Liver (tissue), 9 donors: ENCODE results near the gene SP4. TPM values are rescaled to one million over a fixed set of nuclear protein-coding genes. Genes with fewer than 3 reads are reported as not detected.

ENCODE experiments used
- DNase-seq: peaks from one replicate; pipeline ENCODE4 v3.0.0-alpha.2; 2017; ENCODE audit warnings: low spot score
- H3K27ac ChIP-seq, 2 donors: one replicate each; pipeline ENCODE4 v1.7.0; 2013; ENCODE audit warnings: inconsistent platforms in 2 of 2, low read length in 2 of 2, control low read depth in 1 of 2, low read depth in 1 of 2, mild to moderate bottlenecking in 1 of 2
- H3K27me3 ChIP-seq, 4 donors: one replicate each; pipeline versions ENCODE4 v1.6.1 to v1.7.0; 2013; ENCODE audit warnings: low read length in 3 of 4, inconsistent platforms in 1 of 4, mild to moderate bottlenecking in 1 of 4, moderate library complexity in 1 of 4; ENCODE audit not compliant: control insufficient read depth in 4 of 4, insufficient read depth in 4 of 4
- H3K36me3 ChIP-seq, 4 donors: one replicate each; pipeline versions ENCODE4 v1.6.1 to v1.7.0; 2013; ENCODE audit warnings: low read length in 3 of 4, mild to moderate bottlenecking in 3 of 4, low read depth in 1 of 4, moderate library complexity in 1 of 4; ENCODE audit not compliant: control insufficient read depth in 4 of 4, insufficient read depth in 3 of 4
- H3K4me1 ChIP-seq, 4 donors: one replicate each; pipeline versions ENCODE4 v1.6.1 to v1.7.0; 2013; ENCODE audit warnings: low read length in 3 of 4, mild to moderate bottlenecking in 3 of 4, moderate library complexity in 1 of 4; ENCODE audit not compliant: control insufficient read depth in 4 of 4, insufficient read depth in 4 of 4
- H3K4me3 ChIP-seq, 3 donors: one replicate each; pipeline versions ENCODE4 v1.6.1 to v1.7.0; 2013; ENCODE audit warnings: low read length in 3 of 3, control low read depth in 1 of 3, low read depth in 1 of 3, mild to moderate bottlenecking in 1 of 3
- H3K9ac ChIP-seq, 2 donors: one replicate each; pipeline ENCODE4 v1.7.0; 2013; ENCODE audit warnings: low read length in 2 of 2, mild to moderate bottlenecking in 2 of 2, moderate library complexity in 2 of 2, control low read depth in 1 of 2, low read depth in 1 of 2
- H3K9me3 ChIP-seq, 4 donors: one replicate each; pipeline versions ENCODE4 v1.6.1 to v1.7.0; 2013; ENCODE audit warnings: low read length in 3 of 4; ENCODE audit not compliant: control insufficient read depth in 4 of 4
- ATF3 ChIP-seq: IDR thresholded peaks from 2 replicates; pipeline ENCODE4 v1.6.1; 2016; ENCODE audit warnings: antibody characterized with exemption
- EGR1 ChIP-seq, 2 donors: IDR thresholded peaks; 2 replicates each; pipeline ENCODE4 v1.6.1; 2016 to 2018; ENCODE audit warnings: antibody characterized with exemption in 2 of 2, low read depth in 2 of 2
- FOXA1 ChIP-seq: IDR thresholded peaks from 2 replicates; pipeline ENCODE4 v1.6.1; 2016; ENCODE audit warnings: antibody characterized with exemption
- FOXA2 ChIP-seq: IDR thresholded peaks from 2 replicates; pipeline ENCODE4 v1.6.1; 2016; ENCODE audit warnings: antibody characterized with exemption
- HNF4A ChIP-seq, 2 donors: conservative IDR thresholded peaks; 2 replicates each; pipeline ENCODE4 v1.6.1; 2016; ENCODE audit warnings: antibody characterized with exemption in 2 of 2, mild to moderate bottlenecking in 2 of 2
- HNF4G ChIP-seq: IDR thresholded peaks from 2 replicates; pipeline ENCODE4 v1.6.1; 2016; ENCODE audit warnings: antibody characterized with exemption
- JUND ChIP-seq, 2 donors: IDR thresholded peaks; 2 replicates each; pipeline ENCODE4 v1.6.1; 2016; ENCODE audit warnings: antibody characterized with exemption in 2 of 2
- MAX ChIP-seq: IDR thresholded peaks from 2 replicates; pipeline ENCODE4 v1.6.1; 2016; ENCODE audit warnings: antibody characterized with exemption
- NR2F2 ChIP-seq: IDR thresholded peaks from 2 replicates; pipeline ENCODE4 v1.6.1; 2016; ENCODE audit warnings: antibody characterized with exemption
- RAD21 ChIP-seq, 2 donors: IDR thresholded peaks; 2 replicates each; pipeline ENCODE4 v1.6.1; 2016; ENCODE audit warnings: antibody characterized with exemption in 2 of 2, mild to moderate bottlenecking in 2 of 2
- REST ChIP-seq: IDR thresholded peaks from 2 replicates; pipeline ENCODE4 v1.6.1; 2016; ENCODE audit warnings: antibody characterized with exemption, mild to moderate bottlenecking
- RXRA ChIP-seq, 2 donors: IDR thresholded peaks; 2 replicates each; pipeline ENCODE4 v1.6.1; 2017 to 2018; ENCODE audit warnings: antibody characterized with exemption in 2 of 2, mild to moderate bottlenecking in 1 of 2
- SP1 ChIP-seq: IDR thresholded peaks from 2 replicates; pipeline ENCODE4 v1.6.1; 2018; ENCODE audit warnings: antibody characterized with exemption, mild to moderate bottlenecking
- TAF1 ChIP-seq: conservative IDR thresholded peaks from 2 replicates; pipeline ENCODE4 v1.6.1; 2016; ENCODE audit warnings: antibody characterized with exemption, mild to moderate bottlenecking
- YY1 ChIP-seq: IDR thresholded peaks from 2 replicates; pipeline ENCODE4 v1.6.1; 2016; ENCODE audit warnings: antibody characterized with exemption, mild to moderate bottlenecking
- WGBS: extraction: QIAGEN DNeasy Blood & Tissue Kit; methylation state at CpG from one replicate; pipeline ENCODE4 v1.1.7; 2013; 5-methylcytosine and 5-hydroxymethylcytosine counted together
- polyA plus RNA-seq, 2 donors: library from polyadenylated mRNA; stranded (reverse) in 1 of 2; unstranded in 1 of 2; fragments of 200-250 nt in 1 of 2; fragments of >200 nt in 1 of 2; fragmentation: Nextera tagmentation in 1 of 2; extraction: Ambion mirVana in 1 of 2; gene quantifications; one replicate each; pipeline versions ENCODE4 v1.2.1 to v1.2.3, GENCODE V29; 2013 to 2015
- total RNA-seq, 2 donors: library from RNA; depleted of rRNA; stranded (reverse); fragments of >200 nt; gene quantifications; one replicate each; pipeline ENCODE4 v1.2.3, GENCODE V29; 2014
- donor health status: healthy.
- donor health status: healthy.
- donor health status: healthy.
- donor health status: healthy.
- donor health status: healthy.

Gene SP4
- total and polyA plus RNA-seq, 4 donors, result 0.61 to 13.2 (median 6.7) TPM

- peak; percentile 57 for TF ChIP-seq REST
- peak in 1 of 2 donors; percentile 26 for TF ChIP-seq RXRA (IDR thresholded peaks at IDR 0.05)
- peak in 1 of 2 donors; percentile 18 for TF ChIP-seq HNF4A (conservative IDR thresholded peaks at IDR 0.05)
- peak; percentile 26 for TF ChIP-seq TAF1
- peak; percentile 77 for TF ChIP-seq YY1
- TF ChIP-seq EGR1 (IDR thresholded peaks at IDR 0.05; ENCODE audit: low read depth in 2 of 2), result peak; percentile 90 to 95
- TF ChIP-seq HNF4G, result no peak
- no peak for TF ChIP-seq ATF3
- peak; percentile 89 for TF ChIP-seq SP1
- peak in 1 of 2 donors; percentile 28 for TF ChIP-seq JUND (IDR thresholded peaks at IDR 0.05)
Observed at GRCh38 chr7:21427182-21427870, 557 bp upstream of the SP4 start (continued).

GRCh38 chr7:21428659-21428941 is 717 bp downstream of the SP4 start:
- H3K9me3 ChIP-seq, result no peaks in the 10 kb centered on the region
- WGBS, result 8% methylated on average over 5 of the region's 5 CpGs
- TF ChIP-seq REST (no peak), ATF3 (no peak), EGR1 (IDR thresholded peaks at IDR 0.05; ENCODE audit: low read depth in 2 of 2) (no peak), MAX (no peak), FOXA2 (no peak), RAD21 (IDR thresholded peaks at IDR 0.05) (no peak), YY1 (no peak), FOXA1 (no peak), NR2F2 (no peak), SP1 (no peak), TAF1 (no peak)
- peak overlapping the region; percentile 46 to 97 (median 68) for H3K4me3 ChIP-seq
- H3K27me3 ChIP-seq, result no peaks in the 10 kb centered on the region
- H3K27ac ChIP-seq, result peak overlapping the region in 1 of 2 donors; percentile 60
- peaks cover 0 to 16% (median 8%) of the 10 kb centered on the region in 4 donors for H3K4me1 ChIP-seq
- peak overlapping the region; percentile 5 to 28 for H3K9ac ChIP-seq
- no peak for DNase-seq
- no peaks in the 10 kb centered on the region for H3K36me3 ChIP-seq
